ENCODE data around the gene ABCA13.

Gene ABCA13

GRCh38 chr7:48140001-48140681 lies 31.1 kb upstream of the ABCA13 start:
- no peaks in the 10 kb centered on the region for H3K9me3 ChIP-seq (ENCODE audit: control insufficient read depth, insufficient read depth, low read depth, low read length)
- no peaks in the 10 kb centered on the region for H3K36me3 ChIP-seq (ENCODE audit: control insufficient read depth in 2 of 2, insufficient read depth in 1 of 2, low read length in 2 of 2)
- no peak for TF ChIP-seq GLI2 (tag by site-specific recombination; IDR thresholded peaks at IDR 0.05; ENCODE audit: borderline replicate concordance, low read depth)
- no peaks in the 10 kb centered on the region for H3K4me1 ChIP-seq (ENCODE audit: control insufficient read depth, insufficient read depth, low read length)
- no peak overlapping the region for H3K27ac ChIP-seq (ENCODE audit: extremely low read depth, low read depth, low read length)
- CTCF ChIA-PET: interaction anchor here (0.6 to 1.4 kb wide), 5 partner anchors 21 to 1882 kb away, joined by 3 to 4 read pairs (median 3); no protein-coding TSS in a partner anchor
- POLR2A ChIA-PET: no interaction called here
- H3K4me3 ChIP-seq (ENCODE audit: low read depth, low read length): no peak overlapping the region

- CTCF ChIA-PET: interaction anchor here (1.1 kb wide), 1 partner anchor 14 kb away, joined by 4 read pairs; no protein-coding TSS in a partner anchor
- Histone ChIP-seq H3K4me1 (ENCODE audit: control insufficient read depth, insufficient read depth, low read length) (no peaks in the 10 kb centered on the region), H3K36me3 (ENCODE audit: control insufficient read depth in 2 of 2, insufficient read depth in 1 of 2, low read length in 2 of 2) (no peaks in the 10 kb centered on the region), H3K27ac (ENCODE audit: extremely low read depth, low read depth, low read length) (no peak overlapping the region), H3K4me3 (ENCODE audit: low read depth, low read length) (no peak overlapping the region), H3K9me3 (ENCODE audit: control insufficient read depth, insufficient read depth, low read depth, low read length) (no peaks in the 10 kb centered on the region)
- no peak for TF ChIP-seq ZNF214 (tag by site-specific recombination; IDR thresholded peaks at IDR 0.05; ENCODE audit: borderline replicate concordance)
- TF ChIP-seq ZBTB44 (tag by site-specific recombination; IDR thresholded peaks at IDR 0.05): no peak
- TF ChIP-seq ZNF626 (tag by site-specific recombination; IDR thresholded peaks at IDR 0.05): no peak
- TF ChIP-seq ZBTB11 (tag by site-specific recombination; conservative IDR thresholded peaks at IDR 0.05; ENCODE audit: low read depth): no peak
- TF ChIP-seq ZSCAN30 (tag by site-specific recombination; IDR thresholded peaks at IDR 0.05): no peak
- TF ChIP-seq ZSCAN18 (tag by site-specific recombination; IDR thresholded peaks at IDR 0.05): no peak
- TF ChIP-seq ZNF354C (tag by site-specific recombination; IDR thresholded peaks at IDR 0.05; ENCODE audit: borderline replicate concordance, low read depth): no peak
- TF ChIP-seq ZNF704 (tag by site-specific recombination; IDR thresholded peaks at IDR 0.05): no peak
- no peak for TF ChIP-seq ZNF391 (tag by site-specific recombination; IDR thresholded peaks at IDR 0.05; ENCODE audit: borderline replicate concordance, low read depth)
- no peak for TF ChIP-seq ZNF623 (tag by site-specific recombination; IDR thresholded peaks at IDR 0.05)
- no peak for TF ChIP-seq ZNF488 (tag by site-specific recombination; IDR thresholded peaks at IDR 0.05)
- no peak for TF ChIP-seq ZNF600 (tag by site-specific recombination; IDR thresholded peaks at IDR 0.05)
- TF ChIP-seq SCRT2 (tag by site-specific recombination; IDR thresholded peaks at IDR 0.05): no peak
- no peak for TF ChIP-seq REPIN1 (tag by site-specific recombination; IDR thresholded peaks at IDR 0.05; ENCODE audit: low read depth)
- POLR2A ChIA-PET: no interaction called here
Measured at GRCh38 chr7:48141521-48141920, 29.7 kb upstream of the ABCA13 start.
